ENCODE results near the gene SCRN3. TPM values are rescaled to one million over a fixed set of nuclear protein-coding genes. Genes with fewer than 3 reads are reported as not detected.

SCRN3 gene
- total and polyA plus RNA-seq, 2 of the 4 experiments (the other 2 are of a cell fraction), result 9.9 to 11.4 TPM

DNA sequence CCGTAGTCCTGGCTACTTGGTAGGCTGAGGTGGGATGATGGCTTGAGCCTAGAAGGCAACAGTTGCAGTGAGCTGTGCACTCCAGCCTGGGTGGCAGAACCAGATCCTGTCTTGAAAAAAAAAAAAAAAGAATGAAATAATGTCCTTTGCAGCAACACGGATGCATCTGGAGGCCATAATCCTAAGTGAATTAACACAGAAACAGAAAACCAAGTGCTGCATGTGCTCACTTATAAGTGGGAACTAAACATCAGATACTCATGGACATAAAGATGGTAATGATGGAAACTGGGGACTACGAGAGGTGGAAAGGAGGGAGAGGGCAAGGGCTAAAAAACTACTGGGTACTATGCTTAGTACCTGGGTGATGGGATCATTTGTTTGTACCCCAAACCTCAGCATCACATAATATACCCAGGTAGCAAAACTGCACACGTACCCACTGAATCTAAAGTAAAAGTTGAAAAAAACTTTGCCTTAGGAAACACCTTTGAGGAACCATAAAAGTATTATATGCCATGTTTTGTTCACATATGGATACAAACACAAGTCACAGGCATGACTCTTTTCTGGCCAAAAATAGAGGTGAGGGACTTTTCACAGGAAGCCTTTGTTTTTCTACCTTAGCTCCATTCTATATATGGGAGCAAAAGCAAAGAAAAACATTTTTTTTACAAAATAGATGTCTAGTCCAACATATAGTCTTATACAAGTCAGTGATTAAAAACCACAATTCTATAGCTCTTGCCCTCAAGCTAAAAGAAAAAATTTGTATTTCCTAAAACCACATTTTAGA, 54.7 kb downstream of the SCRN3 start:
- Histone ChIP-seq H3K9ac (ENCODE audit: low read depth, low read length) (no peak overlapping the region), H3K27ac (ENCODE audit: insufficient read depth, low read length) (no peak overlapping the region), H3K79me1 (ENCODE audit: low read depth in 1 of 2, low read length in 2 of 2) (no peaks in the 10 kb centered on the region), H4K91ac (ENCODE audit: insufficient read depth, low read depth, low read length) (no peak overlapping the region), H3K4me1 (ENCODE audit: control insufficient read depth, insufficient read depth, low read length) (no peaks in the 10 kb centered on the region), H2BK120ac (ENCODE audit: low read depth, low read length) (no peak overlapping the region), H2AFZ (replicated peaks; ENCODE audit: low read length, poor library complexity) (no peak overlapping the region), H4K8ac (ENCODE audit: low read depth in 2 of 2, low read length in 2 of 2) (no peak overlapping the region), H3K4me3 (ENCODE audit: insufficient read depth, low read depth, low read length) (no peak overlapping the region), H3K9me1 (ENCODE audit: insufficient read depth, low read length) (no peaks in the 10 kb centered on the region), H3K23ac (ENCODE audit: low read depth, low read length) (no peak overlapping the region), H4K5ac (ENCODE audit: low read depth, low read length) (no peak overlapping the region), H2AK9ac (replicated peaks; ENCODE audit: low read depth, low read length, poor library complexity) (no peak overlapping the region), H2BK20ac (ENCODE audit: low read depth, low read length) (no peak overlapping the region), H3K9me3 (ENCODE audit: control insufficient read depth, insufficient read depth, low read length) (no peaks in the 10 kb centered on the region), H3K18ac (ENCODE audit: low read depth, low read length) (no peak overlapping the region), H2AK5ac (ENCODE audit: low read depth, low read length) (no peak overlapping the region), H3K36me3 (ENCODE audit: control insufficient read depth, insufficient read depth, low read length) (no peaks in the 10 kb centered on the region), H3K27me3 (ENCODE audit: control insufficient read depth, insufficient read depth, low read length) (no peaks in the 10 kb centered on the region), H3K14ac (replicated peaks; ENCODE audit: low read depth, low read length) (no peak overlapping the region), H3K56ac (ENCODE audit: extremely low read depth, insufficient read depth, low read length) (no peak overlapping the region), H3K4me2 (ENCODE audit: low read depth, low read length) (no peak overlapping the region), H3K4ac (ENCODE audit: low read depth, low read length) (no peak overlapping the region), H2BK5ac (ENCODE audit: low read depth, low read length, poor library complexity, severe bottlenecking) (no peak overlapping the region), H4K20me1 (ENCODE audit: insufficient read depth, low read length) (no peaks in the 10 kb centered on the region), H2BK15ac (ENCODE audit: low read depth, low read length) (no peak overlapping the region)
- ATAC-seq (ENCODE audit: low read depth), result no peak
- intact Hi-C loops (cut with micrococcal nuclease), result no loop called here
- POLR2A ChIA-PET (ENCODE audit: unreplicated experiment), result no interaction called here
- no CpG with 5 or more reads among the region's 4 CpGs for WGBS, 2 experiments (ENCODE audit: extremely low coverage in 2 of 2, insufficient read length in 1 of 2)
- TF ChIP-seq SMC3 (IDR thresholded peaks at IDR 0.05; ENCODE audit: low read depth, low read length) (no peak), CHD1 (IDR thresholded peaks at IDR 0.05; ENCODE audit: low read depth, low read length) (no peak), MAZ (IDR thresholded peaks at IDR 0.05; ENCODE audit: borderline replicate concordance, low read depth, low read length) (no peak), FOS (IDR thresholded peaks at IDR 0.05; ENCODE audit: low read depth, low read length) (no peak), MAFK (IDR thresholded peaks at IDR 0.05; ENCODE audit: low read depth, low read length) (no peak), MXI1 (IDR thresholded peaks at IDR 0.05; ENCODE audit: borderline replicate concordance, low read depth, low read length) (no peak)
- CTCF ChIA-PET, result interaction anchor here (1.1 kb wide), 1 partner anchor 97 kb away, joined by 3 read pairs; no protein-coding TSS in a partner anchor
- BruUV-seq (replicated peaks), result no TSS peak
- dilution Hi-C loops (cut with HindIII; ENCODE audit: low sequenced_read_pairs, unreplicated experiment), result no loop called here
- in situ Hi-C loops (cut with MboI; ENCODE audit: low sequenced_read_pairs), result loop anchor here (25.0 kb wide), 1 partner anchor 537 kb away; no protein-coding TSS in a partner anchor
- DNase-seq, result no peak

Measured in IMR-90 (cell line).